ENCODE data around the gene MYPOP. TPM values are rescaled to one million over a fixed set of nuclear protein-coding genes. Genes with fewer than 3 reads are reported as not detected.

MYPOP gene
- total and polyA plus RNA-seq, 2 of the 13 experiments (the other 11 are each of a cell fraction or from before 2014, with no cell fraction given), result 2.3 to 2.7 TPM

- Histone ChIP-seq H3K9me3 (ENCODE audit: low read length) (no peaks in the 10 kb centered on the region), H2AFZ (ENCODE audit: low read length) (no peak overlapping the region), H3K4me1 (ENCODE audit: insufficient read depth, low read length) (peaks cover 45% of the 10 kb centered on the region), H3K9ac (ENCODE audit: insufficient read depth, low read depth, low read length) (peak overlapping the region; percentile 80), H3K4me2 (ENCODE audit: low read depth, low read length) (peak overlapping the region; percentile 84), H3K27me3 (ENCODE audit: control insufficient read depth in 1 of 2, insufficient read depth in 2 of 2, low read length in 2 of 2) (no peaks in the 10 kb centered on the region; a peak in 1 of 5 replicates), H3K36me3 (replicated peaks in 1 of 2; ENCODE audit: control insufficient read depth in 1 of 2, insufficient read depth in 2 of 2, low read length in 2 of 2) (peaks cover 3 to 10% of the 10 kb centered on the region in 2 experiments; a peak in 2 of 5 replicates), H3K4me3 (replicated peaks in 1 of 3; ENCODE audit: insufficient read depth in 1 of 3, low read depth in 2 of 3, low read length in 3 of 3) (peak overlapping the region; percentile 90 to 97 (median 92)), H4K20me1 (ENCODE audit: insufficient read depth, low read length) (0 out of 2 replicates have a peak, but pooled peaks cover 14% of the 10 kb centered on the region), H3K79me2 (ENCODE audit: insufficient read depth, low read length) (peaks cover 64% of the 10 kb centered on the region), H3K27ac (ENCODE audit: extremely low read length, insufficient read depth, low read length) (peak overlapping the region; percentile 50)
- DNase-seq (ENCODE audit: low spot score) (no peak), ATAC-seq (peak; percentile 5), FAIRE-seq (no peak)
- in situ Hi-C loops (cut with HindIII; ENCODE audit: extremely low pct_ligation_motif_present, low pct_unique_long_range_greater_than_20kb), result no loop called here
- WGBS (ENCODE audit: low lambda C conversion rate), result under 1% methylated on average over 17 of the region's 22 CpGs
- no TSS peak for BruUV-seq (replicated peaks)
- ChIA-PET POLR2A (interaction anchor here (0.6 to 13.2 kb wide), 18 partner anchors 9 to 1301 kb away, joined by 3 to 388 read pairs (median 6); partner anchors contain the start of genes CCDC61, DMWD, IRF2BP1 and MYPOP), CTCF (ENCODE audit: low intra/inter-chr PET ratio, low total read pairs) (interaction anchor here (1.1 to 5.8 kb wide), 2 partner anchors 20 to 46 kb away, joined by 4 to 263 read pairs; partner anchors contain the start of gene IRF2BP1)
- intact Hi-C loops (cut with micrococcal nuclease; ENCODE audit: unreplicated experiment), result loop anchor here (1.0 kb wide), 2 partner anchors 11 to 20 kb away; no protein-coding TSS in a partner anchor
- TF ChIP-seq HNRNPH1 (optimal IDR thresholded peaks at IDR 0.05; ENCODE audit: low read depth, low read length), result no peak
- TF ChIP-seq GATAD1 (CRISPR knock-in tag; IDR thresholded peaks at IDR 0.05), result no peak
- TF ChIP-seq SALL1 (CRISPR knock-in tag; IDR thresholded peaks at IDR 0.05), result no peak
- peak; percentile 32 for TF ChIP-seq HNRNPLL (IDR thresholded peaks at IDR 0.05; ENCODE audit: low read depth, low read length, poor library complexity, severe bottlenecking)
- TF ChIP-seq ZIK1 (CRISPR knock-in tag; IDR thresholded peaks at IDR 0.05; ENCODE audit: borderline replicate concordance, low read depth), result no peak
- TF ChIP-seq GFI1 (CRISPR knock-in tag; IDR thresholded peaks at IDR 0.05; ENCODE audit: borderline replicate concordance), result no peak
- no peak for TF ChIP-seq RNF219 (CRISPR knock-in tag; IDR thresholded peaks at IDR 0.05)
- TF ChIP-seq ZBTB10 (CRISPR knock-in tag; IDR thresholded peaks at IDR 0.05; ENCODE audit: borderline replicate concordance), result no peak
- no peak for TF ChIP-seq E2F5 (CRISPR knock-in tag; conservative IDR thresholded peaks at IDR 0.05)
- TF ChIP-seq HMG20A (CRISPR knock-in tag; IDR thresholded peaks at IDR 0.05; ENCODE audit: borderline replicate concordance), result no peak
- TF ChIP-seq KAT8 (CRISPR knock-in tag; IDR thresholded peaks at IDR 0.05), result peak; percentile 47; the same call in 1 of the 2 replicates
- no peak for TF ChIP-seq SMYD3 (CRISPR knock-in tag; IDR thresholded peaks at IDR 0.05)
- no peak for TF ChIP-seq ZBTB26 (CRISPR knock-in tag; IDR thresholded peaks at IDR 0.05; ENCODE audit: borderline replicate concordance)
- TF ChIP-seq TCF7 (IDR thresholded peaks at IDR 0.05; ENCODE audit: low read depth), result no peak
- no peak for TF ChIP-seq ZSCAN21 (CRISPR knock-in tag; IDR thresholded peaks at IDR 0.05; ENCODE audit: borderline replicate concordance)
Observed at GRCh38 chr19:45863335-45863839, 39.0 kb downstream of the MYPOP start.
